Peyer's patch (tissue), 4 donors: ENCODE results near the gene LRRC8E.

ENCODE experiments used
- CTCF ChIP-seq, 6 experiments: fragments of 450-650 bp in 4 of 6; fragments of 200-600 bp in 2 of 6; sonication (generic) in 1 of 6; IDR thresholded peaks; one replicate each; pipeline ENCODE4 v1.5.1; 2017 to 2019; ENCODE audit warnings: antibody characterized with exemption in 6 of 6, mild to moderate bottlenecking in 3 of 6, moderate library complexity in 1 of 6
- POLR2A ChIP-seq, 2 donors: fragments of 450-650 bp; IDR thresholded peaks; one replicate each; pipeline ENCODE4 v1.5.1; 2017; ENCODE audit warnings: antibody characterized with exemption in 2 of 2, mild to moderate bottlenecking in 2 of 2, moderate library complexity in 2 of 2

- TF ChIP-seq CTCF (IDR thresholded peaks at IDR 0.05), result no peak
- no peak for TF ChIP-seq POLR2A (IDR thresholded peaks at IDR 0.05)
Measured at GRCh38 chr19:7866399-7867091, 21.8 kb upstream of the LRRC8E start.
